A549 (cell line): Measurements from ENCODE around the gene SUN2. TPM values are rescaled to one million over a fixed set of nuclear protein-coding genes. Genes with fewer than 3 reads are reported as not detected.

Source experiments
- ATAC-seq, 2 experiments: fragments of 200-7000 bp in 1 of 2; fragments of >200 bp in 1 of 2; cut with Nextera tagmentation in 1 of 2; cut with Tn5 transposase in 1 of 2; 3 replicates each; pipeline versions ENCODE4 v1.8.0 to v1.9.1; 2018 to 2020; ENCODE audit warnings: mild to moderate bottlenecking in 1 of 2, moderate library complexity in 1 of 2
- CTCF ChIA-PET: fragments of 300-600 bp; sonication (Branson Sonifier 250); formaldehyde crosslinking; extraction: SDS; loops from one replicate; lab custom pipeline; 2021; ENCODE audit warnings: antibody characterized with exemption, inconsistent platforms; lab: Yijun Ruan, JAX
- POLR2A ChIA-PET: fragments of 350-600 bp; formaldehyde crosslinking; extraction: SDS; loops from one replicate; lab custom pipeline; 2021; ENCODE audit warnings: antibody characterized with exemption, inconsistent platforms; lab: Yijun Ruan, JAX
- DNase-seq, 2 experiments: peaks; one replicate each; pipeline versions ENCODE4 v3.0.0 to v3.0.0-alpha.2; 2011 to 2016; ENCODE audit warnings: low read depth in 1 of 2, low spot score in 1 of 2
- FAIRE-seq: peaks from 2 replicates; lab custom pipeline; 2011; peaks lifted over from hg19 to GRCh38; lab: Jason Lieb, UNC
- H3K27ac ChIP-seq, 2 experiments: fragments of >200 bp; sonication (Bioruptor Twin); formaldehyde crosslinking; 3 replicates each; pipeline ENCODE4 v1.5.1; 2016 to 2017
- H3K4me1 ChIP-seq: fragments of >200 bp; sonication (Bioruptor Twin); formaldehyde crosslinking; 3 replicates; pipeline ENCODE4 v1.6.1; 2016
- H3K4me2 ChIP-seq: fragments of >200 bp; sonication (Bioruptor Twin); formaldehyde crosslinking; 3 replicates; pipeline ENCODE4 v1.6.1; 2016
- H3K4me3 ChIP-seq: fragments of >200 bp; sonication (Bioruptor Twin); formaldehyde crosslinking; 3 replicates; pipeline ENCODE4 v1.5.1; 2016
- H3K9me3 ChIP-seq: fragments of >200 bp; sonication (Bioruptor Twin); formaldehyde crosslinking; 3 replicates; pipeline ENCODE4 v1.6.1; 2016
- BCL3 ChIP-seq: fragments of >200 bp; sonication (Bioruptor Twin); formaldehyde crosslinking; IDR thresholded peaks from 3 replicates; pipeline ENCODE4 v1.6.1; 2016
- BHLHE40 ChIP-seq: IDR thresholded peaks from 2 replicates; pipeline ENCODE4 v1.6.1; 2012; ENCODE audit warnings: low read depth, low read length, inconsistent platforms
- CBX2 ChIP-seq: fragments of 200-600 bp; sonication (generic); IDR thresholded peaks from 2 replicates; pipeline ENCODE4 v1.6.1; 2016; ENCODE audit warnings: low read depth, mild to moderate bottlenecking, borderline replicate concordance
- CEBPB ChIP-seq, 2 experiments: fragments of >200 bp in 1 of 2; sonication (Bioruptor Twin) in 1 of 2; formaldehyde crosslinking in 1 of 2; IDR thresholded peaks; 2 replicates each; pipeline ENCODE4 v1.6.1; 2012 to 2016
- CTCF ChIP-seq: fragments of >200 bp; sonication (Bioruptor Twin); formaldehyde crosslinking; IDR thresholded peaks from 3 replicates; pipeline ENCODE4 v1.5.1; 2016
- E2F6 ChIP-seq: IDR thresholded peaks from 2 replicates; pipeline ENCODE4 v1.6.1; 2012; ENCODE audit warnings: low read depth, borderline replicate concordance
- ELK1 ChIP-seq: fragments of 150-350 bp; IDR thresholded peaks from 2 replicates; pipeline ENCODE4 v1.6.1; 2014; ENCODE audit warnings: low read depth, mild to moderate bottlenecking, low read length
- FOSB ChIP-seq: fragments of 250-450 bp; sonication (Bioruptor Pico); IDR thresholded peaks from 2 replicates; pipeline ENCODE4 v1.5.0; 2020; ENCODE audit warnings: mild to moderate bottlenecking, moderate library complexity
- HDAC2 ChIP-seq: fragments of 200-600 bp; sonication (generic); IDR thresholded peaks from 2 replicates; pipeline ENCODE4 v1.6.1; 2016
- HES2 ChIP-seq: fragments of >200 bp; sonication (Bioruptor Twin); formaldehyde crosslinking; IDR thresholded peaks from 2 replicates; pipeline ENCODE4 v1.6.1; 2016
- HOXA7 ChIP-seq: fragments of 250-450 bp; sonication (Bioruptor Pico); IDR thresholded peaks from 2 replicates; pipeline ENCODE4 v1.5.0; 2020; ENCODE audit warnings: mild to moderate bottlenecking, moderate library complexity
- HOXB13 ChIP-seq: fragments of 250-450 bp; sonication (Bioruptor Pico); IDR thresholded peaks from 2 replicates; pipeline ENCODE4 v1.5.0; 2020; ENCODE audit warnings: low read depth, mild to moderate bottlenecking, moderate library complexity
- HOXB5 ChIP-seq: fragments of 250-450 bp; sonication (Bioruptor Pico); IDR thresholded peaks from 2 replicates; pipeline ENCODE4 v1.5.0; 2020; ENCODE audit warnings: mild to moderate bottlenecking, moderate library complexity
- JUN ChIP-seq, 2 experiments: fragments of >200 bp; sonication (Bioruptor Twin); formaldehyde crosslinking; IDR thresholded peaks; 2 replicates in 1 of 2; 3 replicates in 1 of 2; pipeline ENCODE4 v1.6.1; 2016 to 2017
- MAZ ChIP-seq: fragments of 150-350 bp; IDR thresholded peaks from 2 replicates; pipeline ENCODE4 v1.6.1; 2014; ENCODE audit warnings: antibody characterized with exemption, low read depth, low read length, borderline replicate concordance
- NR3C1 ChIP-seq: fragments of >200 bp; sonication (Bioruptor Twin); formaldehyde crosslinking; IDR thresholded peaks from 3 replicates; pipeline ENCODE4 v1.6.1; 2017
- RAD21 ChIP-seq, 2 experiments: fragments of >200 bp in 1 of 2; sonication (Bioruptor Twin) in 1 of 2; formaldehyde crosslinking in 1 of 2; IDR thresholded peaks in 1 of 2; conservative IDR thresholded peaks in 1 of 2; 2 replicates in 1 of 2; 3 replicates in 1 of 2; pipeline ENCODE4 v1.6.1; 2012 to 2018; ENCODE audit warnings: inconsistent platforms in 1 of 2
- RCOR1 ChIP-seq: fragments of 150-350 bp; IDR thresholded peaks from 2 replicates; pipeline ENCODE4 v1.6.1; 2014; ENCODE audit warnings: antibody characterized with exemption, low read length, low read depth
- RNF2 ChIP-seq: fragments of 200-600 bp; sonication (generic); IDR thresholded peaks from 2 replicates; pipeline ENCODE4 v1.6.1; 2016; ENCODE audit warnings: low read depth, mild to moderate bottlenecking, antibody characterized with exemption, moderate library complexity, borderline replicate concordance
- SREBF2 ChIP-seq: fragments of 450-650 bp; IDR thresholded peaks from 2 replicates; pipeline ENCODE4 v1.6.1; 2014; ENCODE audit warnings: mild to moderate bottlenecking, moderate library complexity
- TFCP2L1 ChIP-seq: fragments of 250-450 bp; sonication (Bioruptor Pico); IDR thresholded peaks from 2 replicates; pipeline ENCODE4 v1.5.0; 2021; ENCODE audit warnings: mild to moderate bottlenecking
- USF2 ChIP-seq: fragments of 450-650 bp; IDR thresholded peaks from 2 replicates; pipeline ENCODE4 v1.6.1; 2014; ENCODE audit warnings: antibody characterized with exemption
- ZC3H11A ChIP-seq: fragments of 450-650 bp; IDR thresholded peaks from 2 replicates; pipeline ENCODE4 v1.6.1; 2014; ENCODE audit warnings: antibody characterized with exemption, mild to moderate bottlenecking
- ZNF302 ChIP-seq: fragments of 250-450 bp; sonication (Bioruptor Pico); IDR thresholded peaks from 2 replicates; pipeline ENCODE4 v1.9.0; 2021; ENCODE audit warnings: inconsistent platforms, mild to moderate bottlenecking, moderate library complexity
- ZSCAN20 ChIP-seq: fragments of 250-450 bp; sonication (Bioruptor Pico); IDR thresholded peaks from 2 replicates; pipeline ENCODE4 v1.8.0; 2022; ENCODE audit warnings: mild to moderate bottlenecking, moderate library complexity
- WGBS: methylation state at CpG from one replicate; pipeline ENCODE4 v1.1.6; 2017; ENCODE audit errors: missing lambda C conversion rate; 5-methylcytosine and 5-hydroxymethylcytosine counted together
- polyA plus RNA-seq, 4 experiments: library from polyadenylated mRNA; depleted of rRNA in 3 of 4; stranded (reverse); fragments of >200 nt; fragmentation: RNase III in 1 of 4; extraction: RNeasy Plus Mini Kit Qiagen cat#74134 plus additional on column Dnase treatment in 1 of 4; gene quantifications; 2 replicates in 3 of 4; 3 replicates in 1 of 4; pipeline ENCODE4 v1.2.3, GENCODE V29; 2011 to 2017

The SUN2 gene
- polyA plus RNA-seq, 2 of the 4 experiments (the other 2 are of a cell fraction), result 12.6 to 24.0 TPM

GRCh38 chr22:38721551-38721950, 34.2 kb downstream of the SUN2 start:
- ATAC-seq, result no peak
- H3K4me3 ChIP-seq, result no peak overlapping the region
- TF ChIP-seq HOXB13 (CRISPR knock-in tag) (no peak), RCOR1 (no peak), BCL3 (no peak), ZNF302 (no peak), HOXA7 (CRISPR knock-in tag) (no peak), RAD21 (conservative IDR thresholded peaks at IDR 0.05 in 1 of 2, IDR thresholded peaks at IDR 0.05 in 1 of 2) (no peak), USF2 (no peak), FOSB (CRISPR knock-in tag) (no peak), SREBF2 (no peak), TFCP2L1 (CRISPR knock-in tag) (no peak), MAZ (no peak), NR3C1 (no peak), HOXB5 (CRISPR knock-in tag) (no peak), HDAC2 (no peak), E2F6 (no peak), ELK1 (no peak), BHLHE40 (no peak)
- no peak for FAIRE-seq
- no peak for DNase-seq
- POLR2A ChIA-PET, result no interaction called here
- peaks cover 15% of the 10 kb centered on the region for H3K4me1 ChIP-seq
- no peak overlapping the region for H3K4me2 ChIP-seq
- CTCF ChIA-PET, result interaction anchor here (1.3 to 7.4 kb wide), 3 partner anchors 10 to 45 kb away, joined by 3 to 69 read pairs (median 4); no protein-coding TSS in a partner anchor
- H3K9me3 ChIP-seq, result no peaks in the 10 kb centered on the region
- H3K27ac ChIP-seq, result no peak overlapping the region
- WGBS, result 88% methylated on average over 7 of the region's 7 CpGs

- Histone ChIP-seq H3K27ac (no peak overlapping the region), H3K4me1 (peaks cover 15% of the 10 kb centered on the region), H3K4me2 (no peak overlapping the region), H3K4me3 (no peak overlapping the region), H3K9me3 (no peaks in the 10 kb centered on the region)
- 93% methylated on average over 3 of the region's 3 CpGs for WGBS
- CTCF ChIA-PET, result interaction anchor here (0.7 to 7.4 kb wide), 4 partner anchors 15 to 791 kb away, joined by 3 to 69 read pairs (median 4); no protein-coding TSS in a partner anchor
- FAIRE-seq (no peak), ATAC-seq (no peak), DNase-seq (no peak)
- POLR2A ChIA-PET, result no interaction called here
- TF ChIP-seq CBX2 (no peak), SREBF2 (no peak), ZC3H11A (no peak), MAZ (no peak), BCL3 (no peak), JUN (IDR thresholded peaks at IDR 0.05) (no peak), RNF2 (no peak), CEBPB (IDR thresholded peaks at IDR 0.05) (no peak), HDAC2 (no peak), CTCF (no peak), ZSCAN20 (CRISPR knock-in tag) (no peak), HES2 (no peak)
Observed at GRCh38 chr22:38720350-38720749, 35.4 kb downstream of the SUN2 start.
